Uterine smooth muscle cell (primary cell): ENCODE measurements around the gene CDHR2. TPM values are rescaled to one million over a fixed set of nuclear protein-coding genes. Genes with fewer than 3 reads are reported as not detected.

Experiments
- total RNA-seq: library from RNA; depleted of rRNA; stranded (reverse); fragments of >200 nt; gene quantifications from 2 replicates; pipeline ENCODE4 v1.2.3, GENCODE V29; 2014

CDHR2 gene
- not detected in 2 replicates for total RNA-seq

DNA sequence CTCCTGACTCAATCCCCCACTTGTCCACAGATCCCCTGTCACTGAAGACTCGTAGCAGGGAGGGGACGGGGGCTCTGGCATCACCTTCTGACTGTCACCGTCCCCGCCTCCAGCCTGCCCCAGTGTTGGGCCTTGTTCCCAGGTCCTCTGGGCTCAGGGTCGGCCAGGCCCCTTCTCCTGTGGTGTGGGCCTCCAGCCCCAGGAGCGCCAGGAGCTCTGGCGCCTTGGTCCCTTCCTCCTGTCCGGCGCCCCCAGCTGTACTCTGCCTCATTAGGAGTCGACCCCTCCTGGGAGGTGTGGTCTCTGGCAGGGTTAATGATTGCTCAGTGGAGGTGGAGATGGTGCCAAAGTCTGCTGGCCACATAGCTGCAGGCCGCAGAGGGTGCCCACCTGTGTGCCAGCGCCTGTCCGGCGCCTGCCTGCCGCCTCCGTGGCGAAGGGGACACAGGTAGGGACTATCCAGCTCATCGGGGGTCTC is at the start of gene CDHR2:
Gene CDHR2 (plus strand): TSS at position 376 of the 478 bp plus-strand sequence. CDS start 16,011 bp downstream, outside the sequence.

DNA sequence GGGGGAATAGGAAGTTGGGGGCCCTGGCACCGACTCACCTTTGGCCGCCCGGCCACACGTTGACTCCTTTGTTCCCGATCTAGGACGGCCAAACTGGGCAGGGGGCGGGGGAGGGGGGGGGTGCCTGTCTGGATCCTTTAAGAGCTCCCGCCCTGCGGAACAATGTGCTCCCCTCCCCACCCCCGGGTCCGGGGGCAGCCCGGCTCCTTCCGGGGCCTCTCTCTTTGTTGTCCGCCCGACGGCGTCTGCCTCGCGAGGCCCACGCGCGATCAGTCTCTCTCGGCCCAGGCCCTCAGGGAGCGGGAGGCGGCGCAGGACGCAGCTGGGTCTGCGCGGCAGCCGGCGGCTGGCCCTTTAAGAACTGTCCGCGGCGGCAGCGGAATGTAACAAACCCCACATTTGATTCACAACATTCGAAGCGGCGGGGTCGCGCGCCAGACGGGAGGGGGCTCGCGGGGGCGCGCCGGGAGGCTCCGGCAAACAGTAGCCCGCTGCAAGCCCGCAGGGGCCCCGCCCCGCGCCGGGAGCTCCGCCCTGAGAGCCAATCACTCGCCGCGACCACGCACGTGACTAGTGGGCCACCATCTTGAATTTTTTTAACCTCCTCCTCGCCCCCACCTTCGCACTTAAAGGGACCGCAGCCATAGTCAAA is 12.1 kb upstream of the CDHR2 start, which contains the start of gene RNF44:
Gene RNF44 (minus strand): TSS at position 501 of the 652 bp plus-strand sequence. CDS start 4,930 bp downstream, outside the sequence.

DNA sequence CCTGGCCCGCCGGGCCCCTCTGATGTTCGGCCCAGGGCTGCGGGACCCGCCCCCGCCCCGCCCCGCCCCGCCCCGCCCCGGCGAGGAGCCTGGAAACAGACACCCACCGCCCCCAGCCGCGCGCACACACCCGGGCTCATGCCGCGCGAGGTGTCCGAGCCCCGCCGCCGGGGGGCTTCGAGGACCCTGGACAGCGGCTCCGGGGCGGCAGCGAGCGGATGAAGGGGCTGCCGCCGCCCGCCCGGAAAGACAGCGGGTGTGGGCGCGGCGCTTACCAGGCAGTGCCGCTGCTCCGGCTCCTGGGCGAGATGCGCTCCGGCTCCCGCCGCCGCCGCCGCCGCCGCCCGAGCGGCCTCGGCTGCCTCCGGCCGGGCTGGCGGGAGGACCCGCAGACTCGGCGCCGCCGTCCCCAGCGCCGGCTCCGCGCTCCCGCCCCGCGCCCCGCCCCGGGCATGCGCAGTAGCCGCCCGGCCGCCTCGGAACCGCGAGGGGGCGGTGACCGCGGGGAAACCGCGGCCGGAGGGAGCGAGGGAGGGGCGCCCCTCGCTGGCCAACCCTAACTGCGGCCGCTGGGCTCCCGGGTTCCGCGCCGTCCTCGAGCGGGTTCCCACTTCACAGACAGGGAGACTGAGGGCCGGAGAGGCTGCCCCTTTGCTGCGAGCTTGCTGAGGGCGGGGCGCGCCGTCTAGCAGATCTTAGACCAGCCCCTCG is 60.7 kb downstream of the CDHR2 start, which contains the start of gene GPRIN1:
Gene GPRIN1 (minus strand): TSS at position 433 of the 711 bp plus-strand sequence. CDS start 10,322 bp downstream, outside the sequence.

GRCh38 chr5:176629853-176630680 is 80.9 kb downstream of the CDHR2 start, which contains the start of the genes EIF4E1B and SNCB:
Gene EIF4E1B, plus strand, starts transcription at chr5:176630675. Its CDS starts 12,113 bp downstream, at chr5:176642788.
Gene SNCB, minus strand, starts transcription at chr5:176630534. Its CDS starts 880 bp downstream, at chr5:176629654.

Other genes starting within 250 kb of the CDHR2 start
- gene KIAA1191, start 187.6 kb upstream of the CDHR2 start, total RNA-seq: 65.5 and 68.2 TPM in 2 replicates
- gene ARL10, start 183.9 kb upstream of the CDHR2 start, total RNA-seq: 12.5 and 13.7 TPM in 2 replicates
- gene NOP16, start 160.7 kb upstream of the CDHR2 start, total RNA-seq: 11.4 and 20.0 TPM in 2 replicates
- gene HIGD2A, start 160.6 kb upstream of the CDHR2 start, total RNA-seq: 17.0 and 25.4 TPM in 2 replicates
- 89.4 and 139 TPM in 2 replicates for gene CLTB, start 132.8 kb upstream of the CDHR2 start, total RNA-seq
- 36.5 and 38.3 TPM in 2 replicates for gene FAF2, start 101.0 kb upstream of the CDHR2 start, total RNA-seq
- gene RNF44, start 11.9 kb upstream of the CDHR2 start, total RNA-seq: 1.00 and 1.7 TPM in 2 replicates
- 4.4 and 9.8 TPM in 2 replicates for gene GPRIN1, start 60.8 kb downstream of the CDHR2 start, total RNA-seq
- 0.37 and 2.8 TPM in 2 replicates for gene SNCB, start 81.2 kb downstream of the CDHR2 start, total RNA-seq
- gene EIF4E1B, start 81.3 kb downstream of the CDHR2 start, total RNA-seq: not detected in 2 replicates
- gene TSPAN17, start 98.1 kb downstream of the CDHR2 start, total RNA-seq: 35.5 and 40.4 TPM in 2 replicates